Heart left ventricle (tissue), 16 donors: ENCODE measurements around the gene LCP1. TPM values are rescaled to one million over a fixed set of nuclear protein-coding genes. Genes with fewer than 3 reads are reported as not detected.

ENCODE experiments used
- ATAC-seq, 4 donors: fragments of 200-7000 bp; cut with Tn5 transposase; one replicate each; pipeline ENCODE4 v1.9.1; 2020 to 2022; ENCODE audit warnings: moderate library complexity in 4 of 4, mild to moderate bottlenecking in 3 of 4, moderate number of reproducible peaks in 1 of 4
- DNase-seq, 5 donors: peaks; one replicate each; pipeline ENCODE4 v3.0.0-alpha.2; 2020
- H3K27ac ChIP-seq, 12 donors: fragments of 200-600 bp; sonication (generic) in 4 of 12; one replicate each; pipeline versions ENCODE4 v1.5.0 to v1.8.0; 2016 to 2022; ENCODE audit warnings: mild to moderate bottlenecking in 2 of 12
- H3K27me3 ChIP-seq, 9 donors: fragments of 200-600 bp; sonication (generic) in 2 of 9; one replicate each; pipeline versions ENCODE4 v1.5.1 to v1.8.0; 2016 to 2022; ENCODE audit warnings: mild to moderate bottlenecking in 3 of 9
- H3K36me3 ChIP-seq, 9 donors: fragments of 200-600 bp; sonication (generic) in 2 of 9; one replicate each; pipeline versions ENCODE4 v1.5.0 to v1.8.0; 2018 to 2022; ENCODE audit warnings: mild to moderate bottlenecking in 2 of 9
- H3K4me1 ChIP-seq, 12 donors: fragments of 200-600 bp; sonication (generic) in 4 of 12; one replicate each; pipeline versions ENCODE4 v1.5.0 to v1.8.0; 2016 to 2022; ENCODE audit warnings: mild to moderate bottlenecking in 3 of 12
- H3K4me3 ChIP-seq, 12 donors: fragments of 200-600 bp; sonication (generic) in 4 of 12; one replicate each; pipeline versions ENCODE4 v1.5.0 to v1.8.0; 2017 to 2022; ENCODE audit warnings: mild to moderate bottlenecking in 9 of 12, moderate library complexity in 4 of 12
- H3K9me3 ChIP-seq, 12 donors: fragments of 200-600 bp; sonication (generic) in 4 of 12; one replicate each; pipeline versions ENCODE4 v1.5.0 to v1.8.0; 2016 to 2022; ENCODE audit warnings: mild to moderate bottlenecking in 1 of 12
- CTCF ChIP-seq, 12 donors: fragments of 200-600 bp; sonication (generic) in 4 of 12; IDR thresholded peaks; one replicate each; pipeline versions ENCODE4 v1.5.0 to v1.8.0; 2018 to 2022; ENCODE audit warnings: antibody characterized with exemption in 12 of 12, mild to moderate bottlenecking in 5 of 12
- POLR2A ChIP-seq, 2 donors: fragments of 450-650 bp; IDR thresholded peaks; one replicate each; pipeline ENCODE4 v1.6.1; 2017; ENCODE audit warnings: antibody characterized with exemption in 2 of 2, mild to moderate bottlenecking in 2 of 2, moderate library complexity in 2 of 2
- WGBS, 4 donors: extraction: QIAGEN DNeasy Blood & Tissue Kit in 2 of 4; methylation state at CpG; one replicate each; pipeline versions ENCODE4 v1.1.5 to v1.1.7; 2013 to 2018; 5-methylcytosine and 5-hydroxymethylcytosine counted together
- intact Hi-C, 10 donors: fragments of 100-400 bp; cut with DNase I; formaldehyde crosslinking; loops; one replicate each; pipeline versions ENCODE4 v1.11.1 to v1.14.2; 2022
- polyA plus RNA-seq, 2 donors: library from polyadenylated mRNA; stranded (reverse); fragments of 200-250 nt; gene quantifications; one replicate each; pipeline ENCODE4 v1.2.3, GENCODE V29; 2013
- total RNA-seq, 9 donors: library from RNA; depleted of rRNA in 2 of 9; stranded (reverse); fragments of >200 nt in 2 of 9; fragmentation: NEBNext Ultra II Directional in 3 of 9; extraction: Animal tissue kit (Norgen Biotek cat#: 25700) in 3 of 9; gene quantifications; one replicate each; pipeline versions ENCODE4 v1.1.0 to v1.2.4, GENCODE V29; 2016 to 2023
- donor health status: ischemic (EF 13 %, LVEDD 7.1; RV severe dilation, severe dysfunction).
- donor health status: healthy with polysubstance abuse.
- donor health status: DM: no; HTN: yes; CAD: no.
- donor health status: DM: no; HTN: no; CAD: no.
- donor health status: ischemic (EF 25% LVEDD 6.9; RV normal size, moderate dysfunction).
- donor health status: ischemic (EF 25% LVEDD 5.7; RV mildly dilated, moderate dysfunction).
- donor health status: healthy.
- donor health status: DM: yes; HTN: yes; CAD: no.
- donor health status: ischemic (EF 35%, LVEDD 5.7; RV mildly dilated, moderate dysfunction).
- donor health status: nonischemic (EF 11% LVEDD 7.7; RV severe dilation, severe dysfunction).
- donor health status: DM: yes; HTN: yes; CAD: no.
- donor health status: PGD.
- donor health status: ischemic (EF 29% LVEDD 5.4; RV normal size, mild dysfunction).
- donor health status: nonischemic (EF 23%, LVEDD 6.1; RV moderate dilation, normal function).

LCP1 gene
- total and polyA plus RNA-seq, 11 donors, result 1.9 to 230 (median 10.9) TPM

GRCh38 chr13:46202188-46202795, 20.3 kb upstream of the LCP1 start:
- Histone ChIP-seq H3K4me1 (peaks cover 0 to 29% (median 0%) of the 10 kb centered on the region in 12 donors), H3K9me3 (no peaks in the 10 kb centered on the region), H3K4me3 (no peak overlapping the region), H3K27ac (peak overlapping the region in 1 of 12 donors; percentile 2), H3K36me3 (no peaks in the 10 kb centered on the region), H3K27me3 (peaks cover 0 to 4% (median 0%) of the 10 kb centered on the region in 9 donors)
- TF ChIP-seq POLR2A (IDR thresholded peaks at IDR 0.05) (no peak), CTCF (IDR thresholded peaks at IDR 0.05) (no peak)
- WGBS, 4 donors, result 83 to 86% (median 85%) methylated on average over 3 of the region's 3 CpGs
- no peak for DNase-seq
- intact Hi-C loops, result no loop called here
- ATAC-seq, result no peak

GRCh38 chr13:46198696-46199193, 16.8 kb upstream of the LCP1 start:
- Histone ChIP-seq H3K36me3 (no peaks in the 10 kb centered on the region), H3K9me3 (no peaks in the 10 kb centered on the region), H3K27me3 (peaks cover 0 to 4% (median 0%) of the 10 kb centered on the region in 9 donors), H3K4me1 (peaks cover 0 to 38% (median 0%) of the 10 kb centered on the region in 12 donors), H3K27ac (no peak overlapping the region), H3K4me3 (no peak overlapping the region)
- WGBS, 4 donors, result 69 to 77% (median 72%) methylated on average over 3 of the region's 3 CpGs
- ATAC-seq (no peak), DNase-seq (no peak)
- intact Hi-C loops, result no loop called here
- TF ChIP-seq CTCF (IDR thresholded peaks at IDR 0.05) (no peak), POLR2A (IDR thresholded peaks at IDR 0.05) (no peak)

- intact Hi-C loops, result no loop called here
- peaks cover 0 to 30% (median 0%) of the 10 kb centered on the region in 12 donors for H3K4me1 ChIP-seq
- ATAC-seq (no peak), DNase-seq (no peak)
- no peaks in the 10 kb centered on the region for H3K36me3 ChIP-seq
- no peak overlapping the region for H3K4me3 ChIP-seq
- TF ChIP-seq POLR2A (IDR thresholded peaks at IDR 0.05) (no peak), CTCF (IDR thresholded peaks at IDR 0.05) (no peak)
- no peaks in the 10 kb centered on the region for H3K27me3 ChIP-seq
- H3K27ac ChIP-seq, result no peak overlapping the region
- WGBS, 4 donors, result 75 to 79% (median 76%) methylated on average over 4 of the region's 4 CpGs
- no peaks in the 10 kb centered on the region for H3K9me3 ChIP-seq
These were observed 15.5 kb upstream of the LCP1 start for GRCh38 chr13:46197299-46198048.

- H3K27ac ChIP-seq, result peak overlapping the region in 1 of 12 donors; percentile 50
- 83 to 95% (median 88%) methylated on average over 1 of the region's 1 CpG for WGBS, 4 donors
- no peak overlapping the region for H3K4me3 ChIP-seq
- TF ChIP-seq CTCF (IDR thresholded peaks at IDR 0.05) (no peak), POLR2A (IDR thresholded peaks at IDR 0.05) (no peak)
- no peaks in the 10 kb centered on the region for H3K9me3 ChIP-seq
- DNase-seq (no peak), ATAC-seq (no peak)
- no peaks in the 10 kb centered on the region for H3K27me3 ChIP-seq
- no peaks in the 10 kb centered on the region for H3K36me3 ChIP-seq
- H3K4me1 ChIP-seq, result peaks cover 0 to 22% (median 0%) of the 10 kb centered on the region in 12 donors
- intact Hi-C loops, result no loop called here
These were observed 13.0 kb upstream of the LCP1 start for GRCh38 chr13:46195016-46195415.
